H1 (cell line): ENCODE measurements around the gene PAGE2. TPM values are rescaled to one million over a fixed set of nuclear protein-coding genes. Genes with fewer than 3 reads are reported as not detected.

Source experiments
- CTCF ChIA-PET: fragments of 300-600 bp; sonication (Branson Sonifier 250); formaldehyde crosslinking; loops from one replicate; lab custom pipeline; 2021; ENCODE audit not compliant: partially characterized antibody; lab: Charles Lee
- POLR2A ChIA-PET: fragments of 300-600 bp; sonication (Branson Sonifier 250); formaldehyde crosslinking; loops from one replicate; lab custom pipeline; 2021; ENCODE audit warnings: inconsistent platforms; ENCODE audit not compliant: partially characterized antibody; lab: Charles Lee
- DNase-seq, 2 experiments: peaks; one replicate each; pipeline versions ENCODE4 v3.0.0 to v3.0.0-alpha.2; 2010 to 2022; ENCODE audit warnings: low spot score in 2 of 2, low read depth in 1 of 2, mixed read lengths in 1 of 2
- FAIRE-seq: peaks from 2 replicates; lab custom pipeline; 2011; peaks lifted over from hg19 to GRCh38; lab: Jason Lieb, UNC
- H2AFZ ChIP-seq: 2 replicates; pipeline ENCODE4 v1.8.1; 2012; ENCODE audit warnings: low read length, inconsistent platforms
- H2AK5ac ChIP-seq: 2 replicates; pipeline ENCODE4 v1.6.1; 2013; ENCODE audit warnings: low read depth, low read length
- H2BK120ac ChIP-seq: replicated peaks from 2 replicates; pipeline ENCODE3; 2013; ENCODE audit warnings: low read depth, low read length, inconsistent platforms
- H2BK12ac ChIP-seq: 2 replicates; pipeline ENCODE4 v1.6.1; 2013; ENCODE audit warnings: low read depth, low read length
- H2BK15ac ChIP-seq: 2 replicates; pipeline ENCODE4 v1.6.1; 2013; ENCODE audit warnings: low read length
- H2BK20ac ChIP-seq: 2 replicates; pipeline ENCODE4 v1.6.1; 2013; ENCODE audit warnings: low read length
- H2BK5ac ChIP-seq: 2 replicates; pipeline ENCODE4 v1.6.1; 2013; ENCODE audit warnings: low read depth, low read length
- H3K14ac ChIP-seq: 2 replicates; pipeline ENCODE4 v1.6.1; 2013; ENCODE audit warnings: inconsistent platforms; ENCODE audit not compliant: insufficient read length
- H3K18ac ChIP-seq: 2 replicates; pipeline ENCODE4 v1.6.1; 2013; ENCODE audit warnings: low read length; ENCODE audit errors: extremely low read depth
- H3K23ac ChIP-seq: 2 replicates; pipeline ENCODE4 v1.6.1; 2013; ENCODE audit warnings: inconsistent platforms; ENCODE audit not compliant: insufficient read length
- H3K23me2 ChIP-seq: 2 replicates; pipeline ENCODE4 v1.6.1; 2013; ENCODE audit warnings: low read depth, low read length
- H3K27ac ChIP-seq: 2 replicates; pipeline ENCODE4 v1.6.1; 2011; ENCODE audit warnings: low read depth, low read length, inconsistent platforms
- H3K27me3 ChIP-seq, 4 experiments: replicated peaks in 1 of 4; 1 replicate in 1 of 4; 2 replicates in 3 of 4; pipeline versions ENCODE4 v1.6.1 to v1.8.1; 2011 to 2013; ENCODE audit warnings: low read length in 3 of 4, mild to moderate bottlenecking in 3 of 4, inconsistent platforms in 2 of 4, mixed read lengths in 2 of 4, moderate library complexity in 1 of 4; ENCODE audit not compliant: control insufficient read depth in 3 of 4, insufficient read depth in 3 of 4; ENCODE audit errors: extremely low read depth in 1 of 4
- H3K36me3 ChIP-seq, 4 experiments: 2 replicates each; pipeline versions ENCODE4 v1.6.1 to v1.8.1; 2011 to 2013; ENCODE audit warnings: mild to moderate bottlenecking in 4 of 4, low read length in 3 of 4, moderate library complexity in 2 of 4, control low read depth in 1 of 4, inconsistent platforms in 1 of 4; ENCODE audit not compliant: insufficient read depth in 4 of 4, control insufficient read depth in 2 of 4
- H3K4ac ChIP-seq: replicated peaks from 2 replicates; pipeline ENCODE3; 2013; ENCODE audit warnings: low read length, low read depth, mixed read lengths, inconsistent platforms; ENCODE audit not compliant: insufficient read length
- H3K4me1 ChIP-seq, 4 experiments: replicated peaks in 1 of 4; 1 replicate in 1 of 4; 2 replicates in 3 of 4; pipeline versions ENCODE4 v1.6.1 to v1.8.1; 2011 to 2013; ENCODE audit warnings: low read length in 3 of 4, inconsistent platforms in 2 of 4, mixed read lengths in 1 of 4; ENCODE audit not compliant: insufficient read depth in 4 of 4, control insufficient read depth in 3 of 4
- H3K4me2 ChIP-seq, 2 experiments: 2 replicates each; pipeline versions ENCODE4 v1.6.1 to v1.8.1; 2011 to 2013; ENCODE audit warnings: low read depth in 2 of 2, low read length in 2 of 2, control low read depth in 1 of 2, inconsistent platforms in 1 of 2, mild to moderate bottlenecking in 1 of 2; ENCODE audit not compliant: insufficient read depth in 1 of 2
- H3K4me3 ChIP-seq, 4 experiments: fragments of 200-600, 300-600 bp in 1 of 4; sonication (generic), shearing (Covaris generic), sonication (Bioruptor Twin) in 1 of 4; 2 replicates each; pipeline versions ENCODE4 v1.5.1 to v1.8.1; 2011 to 2016; ENCODE audit warnings: low read length in 4 of 4, low read depth in 3 of 4, control low read depth in 2 of 4, inconsistent platforms in 2 of 4, mild to moderate bottlenecking in 2 of 4, mixed read lengths in 1 of 4, moderate library complexity in 1 of 4; ENCODE audit not compliant: insufficient read depth in 2 of 4; ENCODE audit errors: extremely low read depth in 1 of 4
- H3K56ac ChIP-seq: replicated peaks from 2 replicates; pipeline ENCODE3; 2013; ENCODE audit warnings: low read depth, mild to moderate bottlenecking, mixed read lengths, low read length, inconsistent platforms; ENCODE audit not compliant: insufficient read length
- H3K79me1 ChIP-seq: 2 replicates; pipeline ENCODE4 v1.6.1; 2013; ENCODE audit warnings: low read depth, low read length, control low read depth
- H3K79me2 ChIP-seq, 2 experiments: 2 replicates each; pipeline versions ENCODE4 v1.6.1 to v1.8.1; 2012 to 2013; ENCODE audit warnings: low read length in 2 of 2, mild to moderate bottlenecking in 2 of 2, inconsistent platforms in 1 of 2; ENCODE audit not compliant: insufficient read depth in 2 of 2, control insufficient read depth in 1 of 2
- H3K9ac ChIP-seq, 4 experiments: replicated peaks in 1 of 4; 1 replicate in 1 of 4; 2 replicates in 3 of 4; pipeline versions ENCODE4 v1.6.1 to v1.8.1; 2011 to 2013; ENCODE audit warnings: low read depth in 3 of 4, low read length in 3 of 4, control low read depth in 2 of 4, mild to moderate bottlenecking in 2 of 4, moderate library complexity in 2 of 4, inconsistent platforms in 1 of 4; ENCODE audit errors: extremely low read depth in 1 of 4
- H3K9me3 ChIP-seq, 2 experiments: 2 replicates each; pipeline versions ENCODE4 v1.6.1 to v1.8.1; 2012 to 2013; ENCODE audit warnings: mild to moderate bottlenecking in 2 of 2, moderate library complexity in 2 of 2, control low read depth in 1 of 2, inconsistent platforms in 1 of 2, low read depth in 1 of 2, low read length in 1 of 2, mixed read lengths in 1 of 2; ENCODE audit not compliant: insufficient read depth in 2 of 2
- H4K20me1 ChIP-seq, 2 experiments: replicated peaks in 1 of 2; 2 replicates each; pipeline versions ENCODE3 to v1.8.1; 2011 to 2013; ENCODE audit warnings: inconsistent platforms in 2 of 2, low read length in 2 of 2, mild to moderate bottlenecking in 1 of 2; ENCODE audit not compliant: insufficient read depth in 2 of 2, control insufficient read depth in 1 of 2
- H4K5ac ChIP-seq: 2 replicates; pipeline ENCODE4 v1.6.1; 2013; ENCODE audit warnings: low read length, low read depth, mixed read lengths, inconsistent platforms; ENCODE audit not compliant: insufficient read length
- H4K8ac ChIP-seq: 2 replicates; pipeline ENCODE4 v1.8.0; 2013; ENCODE audit warnings: mild to moderate bottlenecking, moderate library complexity, low read length, inconsistent platforms; ENCODE audit not compliant: insufficient read depth; ENCODE audit errors: extremely low read depth
- H4K91ac ChIP-seq: replicated peaks from 2 replicates; pipeline ENCODE3; 2013; ENCODE audit warnings: low read length, mixed read lengths, inconsistent platforms; ENCODE audit not compliant: insufficient read length
- BACH1 ChIP-seq: IDR thresholded peaks from 2 replicates; pipeline ENCODE4 v1.6.1; 2012; ENCODE audit warnings: low read length, improper control_type of control experiment
- CTBP2 ChIP-seq: IDR thresholded peaks from 2 replicates; pipeline ENCODE4 v1.7.0; 2011; ENCODE audit warnings: borderline replicate concordance, mild to moderate bottlenecking, moderate library complexity, mixed read lengths, low read length; ENCODE audit not compliant: insufficient read depth, insufficient read length
- E2F6 ChIP-seq: IDR thresholded peaks from 2 replicates; pipeline ENCODE4 v1.6.1; 2012; ENCODE audit warnings: inconsistent platforms
- EP300 ChIP-seq, 2 experiments: IDR thresholded peaks; 1 replicate in 1 of 2; 2 replicates in 1 of 2; pipeline ENCODE4 v1.6.1; 2011 to 2012; ENCODE audit warnings: low read depth in 2 of 2, low read length in 2 of 2, mild to moderate bottlenecking in 2 of 2, borderline replicate concordance in 1 of 2, inconsistent platforms in 1 of 2, moderate library complexity in 1 of 2
- MAFK ChIP-seq: IDR thresholded peaks from 2 replicates; pipeline ENCODE4 v1.6.1; 2012; ENCODE audit warnings: low read depth, mild to moderate bottlenecking, improper control_type of control experiment, low read length
- NRF1 ChIP-seq: IDR thresholded peaks from 2 replicates; pipeline ENCODE4 v1.6.1; 2011; ENCODE audit warnings: mild to moderate bottlenecking, low read depth, low read length, improper control_type of control experiment
- POLR2A ChIP-seq, 2 experiments: IDR thresholded peaks; 1 replicate in 1 of 2; 2 replicates in 1 of 2; pipeline ENCODE4 v1.6.1; 2011; ENCODE audit warnings: low read depth in 2 of 2, low read length in 2 of 2, mild to moderate bottlenecking in 2 of 2; ENCODE audit errors: control extremely low read depth in 1 of 2
- POU5F1 ChIP-seq: IDR thresholded peaks from 2 replicates; pipeline ENCODE4 v1.6.1; 2011; ENCODE audit warnings: low read depth, mild to moderate bottlenecking, low read length, moderate library complexity
- RAD21 ChIP-seq, 2 experiments: IDR thresholded peaks in 1 of 2; conservative IDR thresholded peaks in 1 of 2; 2 replicates each; pipeline ENCODE4 v1.6.1; 2011; ENCODE audit warnings: low read depth in 2 of 2, low read length in 2 of 2, improper control_type of control experiment in 1 of 2, inconsistent platforms in 1 of 2, mild to moderate bottlenecking in 1 of 2, moderate library complexity in 1 of 2
- SIN3A ChIP-seq, 2 experiments: IDR thresholded peaks in 1 of 2; conservative IDR thresholded peaks in 1 of 2; 2 replicates each; pipeline ENCODE4 v1.6.1; 2011 to 2012; ENCODE audit warnings: low read length in 2 of 2, improper control_type of control experiment in 1 of 2, low read depth in 1 of 2, mild to moderate bottlenecking in 1 of 2
- SIRT6 ChIP-seq: IDR thresholded peaks from one replicate; pipeline ENCODE4 v1.7.1; 2012; ENCODE audit warnings: low read length, inconsistent platforms
- YY1 ChIP-seq: IDR thresholded peaks from 2 replicates; pipeline ENCODE4 v1.6.1; 2011; ENCODE audit warnings: low read depth, mild to moderate bottlenecking, low read length
- WGBS, 2 experiments: shearing (Covaris generic) in 1 of 2; methylation state at CpG; one replicate each; pipeline versions ENCODE4 v1.1.6 to v1.1.7; 2013 to 2015; ENCODE audit warnings: low lambda C conversion rate in 2 of 2, mixed read lengths in 2 of 2, inconsistent platforms in 1 of 2, low coverage in 1 of 2, missing lambda C conversion rate in 1 of 2; ENCODE audit not compliant: insufficient replicate concordance in 2 of 2, insufficient coverage in 1 of 2, insufficient read length in 1 of 2; ENCODE audit errors: extremely low coverage in 1 of 2, missing lambda C conversion rate in 1 of 2; 5-methylcytosine and 5-hydroxymethylcytosine counted together
- polyA plus RNA-seq, 7 experiments: library from polyadenylated mRNA; depleted of rRNA in 3 of 7; stranded (reverse) in 5 of 7; unstranded in 2 of 7; fragments of >200 nt in 5 of 7; fragments of 200-250 nt in 2 of 7; gene quantifications; 1 replicate in 5 of 7; 2 replicates in 1 of 7; 4 replicates in 1 of 7; pipeline versions ENCODE4 v1.2.1 to v1.2.3, GENCODE V29; 2011 to 2013; ENCODE audit warnings: missing spikeins in 2 of 7, mixed read lengths in 2 of 7
- total RNA-seq: library from RNA; stranded (reverse); fragmentation: NEBNext Ultra II Directional; extraction: Animal tissue kit (Norgen Biotek cat#: 25700); gene quantifications from 2 replicates; pipeline ENCODE4 v1.2.1, GENCODE V29; 2021

Gene PAGE2
- total and polyA plus RNA-seq, 2 of the 8 experiments (the other 6 are each of a cell fraction or from before 2014, with no cell fraction given): not detected

DNA sequence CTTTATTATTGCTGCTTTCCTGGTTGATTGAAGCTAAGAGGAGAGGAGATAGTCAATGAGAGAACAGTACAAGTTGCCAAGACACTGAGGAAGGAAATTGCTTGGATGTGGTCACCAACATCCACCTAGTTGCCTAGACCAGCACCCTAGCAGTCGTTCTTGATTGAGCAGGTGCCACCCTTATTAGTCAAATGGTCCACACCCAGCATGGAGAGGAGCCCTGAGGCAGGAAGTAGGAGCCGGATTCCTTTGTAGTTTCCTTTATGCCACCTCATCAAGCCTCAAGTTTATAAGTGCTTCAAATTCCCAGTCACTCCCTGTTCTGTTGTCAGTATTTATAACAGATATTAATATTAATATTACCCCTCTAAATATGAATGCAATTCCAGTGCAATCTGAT is 19.1 kb downstream of the PAGE2 start:
- H3K27me3 ChIP-seq: no peaks in the 10 kb centered on the region
- FAIRE-seq (no peak), DNase-seq (no peak)
- no peak overlapping the region for H4K91ac ChIP-seq
- no peak overlapping the region for H3K4me2 ChIP-seq
- no peaks in the 10 kb centered on the region for H3K4me1 ChIP-seq
- H2BK20ac ChIP-seq: no peak overlapping the region
- no peak overlapping the region for H2BK15ac ChIP-seq
- H3K79me2 ChIP-seq: no peaks in the 10 kb centered on the region
- H2AK5ac ChIP-seq: no peak overlapping the region
- H3K27ac ChIP-seq: no peak overlapping the region
- H3K9me3 ChIP-seq: no peaks in the 10 kb centered on the region; a peak in 1 of 4 replicates
- no peak overlapping the region for H3K23ac ChIP-seq
- no peak overlapping the region for H3K18ac ChIP-seq
- H3K4me3 ChIP-seq: no peak overlapping the region
- no peak overlapping the region for H4K5ac ChIP-seq
- no peak overlapping the region for H2BK12ac ChIP-seq
- H3K23me2 ChIP-seq: no peaks in the 10 kb centered on the region
- H3K9ac ChIP-seq: no peak overlapping the region
- no peak overlapping the region for H2AFZ ChIP-seq
- no peaks in the 10 kb centered on the region for H3K79me1 ChIP-seq
- no peaks in the 10 kb centered on the region for H3K36me3 ChIP-seq
- no peak overlapping the region for H2BK5ac ChIP-seq
- no peaks in the 10 kb centered on the region for H4K20me1 ChIP-seq
- CTCF ChIA-PET: no interaction called here
- no peak overlapping the region for H3K14ac ChIP-seq
- no peak overlapping the region for H4K8ac ChIP-seq
- no peak overlapping the region for H2BK120ac ChIP-seq
- 100% methylated on average over 1 of the region's 2 CpGs; no CpG with 5 or more reads in 1 of the 2 experiments for WGBS, 2 experiments
- POLR2A ChIA-PET: no interaction called here
- H3K4ac ChIP-seq: no peak overlapping the region
- no peak overlapping the region for H3K56ac ChIP-seq
- TF ChIP-seq POLR2A (IDR thresholded peaks at IDR 0.05; ENCODE audit: control extremely low read depth in 1 of 2, low read depth in 2 of 2, low read length in 2 of 2) (no peak), CTBP2 (no peak), SIN3A (conservative IDR thresholded peaks at IDR 0.05 in 1 of 2, IDR thresholded peaks at IDR 0.05 in 1 of 2; ENCODE audit: low read depth in 1 of 2, low read length in 2 of 2) (no peak), MAFK (no peak), SIRT6 (no peak), E2F6 (no peak), BACH1 (no peak), RAD21 (IDR thresholded peaks at IDR 0.05 in 1 of 2, conservative IDR thresholded peaks at IDR 0.05 in 1 of 2; ENCODE audit: low read depth in 2 of 2, low read length in 2 of 2) (no peak), POU5F1 (no peak), NRF1 (no peak), EP300 (IDR thresholded peaks at IDR 0.05; ENCODE audit: borderline replicate concordance in 1 of 2, low read depth in 2 of 2, low read length in 2 of 2) (no peak), YY1 (no peak)
